GM21515 (cell line): ENCODE data around the gene ATCAY.

Experiments
- ATAC-seq: cut with Tn5 transposase; IDR thresholded peaks from one replicate; pipeline ENCODE4 v1.9.1; 2021; ENCODE audit not compliant: unreplicated experiment

The ATCAY gene

DNA sequence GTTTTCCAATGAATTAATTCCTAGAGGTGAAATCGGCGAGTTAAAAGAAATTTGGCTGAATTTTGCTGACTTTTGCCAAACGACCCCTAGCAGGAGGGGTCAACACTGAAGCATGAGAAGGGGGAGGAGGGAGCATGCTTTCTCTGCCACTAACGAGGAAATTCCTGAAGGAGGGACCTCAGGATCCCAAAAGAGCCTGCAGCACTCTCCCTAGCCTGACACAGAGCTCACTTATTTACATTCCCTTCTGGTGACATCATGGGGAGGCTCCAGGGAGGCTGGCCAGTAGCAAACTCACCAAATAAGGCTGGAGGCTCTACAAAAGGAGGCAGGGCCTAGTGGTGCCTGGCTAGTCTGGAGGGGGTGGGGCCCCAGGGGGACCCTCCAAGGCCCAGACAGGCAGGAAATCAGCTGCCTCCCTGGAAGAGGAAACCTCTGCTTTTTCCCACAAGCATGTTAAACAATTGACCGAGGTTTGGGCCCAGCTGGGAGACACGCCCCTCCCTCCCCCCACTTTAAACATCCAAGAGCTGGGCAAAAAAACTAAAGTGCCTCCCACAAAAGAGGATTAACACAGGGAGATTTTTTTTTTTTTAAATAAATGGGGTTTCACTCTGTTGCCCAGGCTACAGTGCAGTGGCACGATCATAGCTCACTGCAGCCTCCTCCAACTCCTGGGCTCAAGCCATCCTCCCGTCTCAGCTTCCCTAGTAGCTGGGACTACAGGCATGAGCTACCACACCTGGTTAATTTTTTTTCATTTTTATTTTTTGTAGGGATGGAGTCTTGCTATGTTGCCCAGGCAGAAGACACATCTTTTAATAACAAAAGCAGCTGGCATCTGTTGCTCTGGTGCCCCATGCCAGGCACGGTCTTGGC lies 88.3 kb downstream of the ATCAY start:
- ATAC-seq, result no peak

DNA sequence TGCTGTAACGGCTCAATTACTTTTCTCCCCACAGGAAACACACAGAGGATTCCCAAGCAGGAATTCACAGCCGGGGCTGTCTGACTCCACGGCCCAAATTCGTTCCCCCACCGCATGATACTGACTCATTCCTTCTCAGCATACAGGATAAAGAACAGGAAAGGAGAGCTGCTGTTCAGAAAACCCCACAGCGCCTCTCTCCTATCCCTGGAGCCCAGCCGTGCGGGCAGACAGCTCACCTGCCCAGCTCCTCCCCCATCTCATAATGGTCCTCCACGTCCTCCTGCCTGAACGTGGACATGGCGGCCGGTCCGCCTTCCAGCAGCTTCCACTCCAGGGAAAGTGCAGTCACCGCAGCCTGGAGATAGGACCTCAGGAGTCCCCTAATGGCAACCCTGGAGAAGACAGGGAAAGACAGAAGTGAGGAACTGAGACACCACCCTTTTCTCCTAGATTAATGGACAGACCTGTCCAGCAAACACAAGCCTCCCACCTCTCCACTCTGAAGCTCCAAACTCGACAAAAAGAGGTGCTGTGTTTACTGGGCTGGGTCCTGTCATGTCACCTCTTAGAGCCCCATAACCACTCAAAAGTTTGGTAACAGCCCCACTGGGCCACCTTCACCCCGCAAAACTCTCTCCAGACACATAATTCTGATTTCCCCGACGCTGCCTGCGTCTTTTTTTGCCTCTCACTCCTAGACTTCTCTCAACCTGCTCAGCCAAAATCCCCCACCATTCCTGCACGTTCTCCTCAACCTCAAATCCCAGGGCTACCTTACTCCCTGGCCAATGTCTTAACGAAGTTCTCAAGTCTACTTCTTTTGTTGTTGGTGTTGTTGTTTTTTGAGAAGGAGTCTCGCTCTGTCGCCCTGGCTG lies 89.2 kb downstream of the ATCAY start:
- no peak for ATAC-seq

DNA sequence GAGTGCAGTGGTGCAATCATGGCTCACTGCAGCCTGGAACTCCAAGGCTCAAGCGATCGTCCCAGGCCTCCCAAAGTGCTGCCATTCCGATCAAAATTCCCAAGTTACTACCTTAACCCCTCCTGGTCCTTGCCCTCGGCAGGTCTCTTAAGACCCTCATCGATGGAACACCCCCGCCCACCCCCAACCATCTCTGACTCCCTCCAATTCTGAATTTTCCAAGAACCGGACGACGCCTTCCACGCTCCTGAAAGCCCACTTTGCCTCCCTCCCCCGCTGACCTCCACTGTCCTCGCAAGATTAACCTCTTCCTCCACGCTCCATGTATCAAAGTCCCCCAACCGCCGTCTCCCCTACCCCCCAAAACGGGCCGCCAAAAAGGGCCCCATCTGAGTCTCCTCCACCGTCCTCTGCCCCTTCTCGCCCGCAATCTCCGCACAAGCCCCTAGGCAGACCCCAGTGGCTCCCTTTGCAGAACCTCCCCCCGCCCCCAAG lies 89.9 kb downstream of the ATCAY start:
- ATAC-seq, result no peak

DNA sequence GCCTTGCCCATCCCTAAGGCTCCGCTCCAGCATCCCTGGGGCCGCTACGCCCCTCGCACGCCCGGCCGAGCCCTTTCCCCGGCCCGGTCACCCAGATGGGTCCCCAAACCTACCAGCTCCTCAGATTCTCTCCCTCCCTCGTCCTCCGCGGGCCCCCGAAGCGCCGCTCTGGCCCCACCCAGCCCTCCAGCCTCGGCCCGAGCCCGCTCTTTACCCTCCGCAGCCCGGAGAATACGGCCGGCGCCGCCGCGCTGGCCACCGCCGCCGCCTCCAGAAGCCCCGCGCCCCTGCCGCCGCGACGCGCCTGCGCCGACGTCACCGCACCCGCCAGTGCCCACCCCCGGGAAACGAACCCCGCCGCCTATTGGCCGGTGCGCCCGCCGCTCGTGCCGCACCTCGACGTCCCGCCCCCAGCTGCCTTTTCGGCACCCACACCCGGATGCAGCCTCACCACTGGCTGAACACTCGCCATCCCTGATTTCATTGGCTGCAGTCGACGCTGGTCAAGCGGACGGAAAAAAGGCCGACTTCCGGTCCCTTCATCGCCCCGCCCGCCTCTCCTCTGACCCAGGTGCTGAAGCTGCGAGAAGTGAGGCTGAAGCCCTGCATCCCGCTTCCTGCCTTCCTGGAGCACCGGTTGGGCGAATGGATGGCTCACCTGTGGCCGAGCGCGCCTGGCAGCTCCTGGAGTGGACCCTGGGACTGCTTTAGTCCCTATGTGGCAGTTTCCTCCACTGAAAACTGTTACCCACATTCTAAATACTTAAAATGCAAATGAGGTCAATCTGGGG lies 90.5 kb downstream of the ATCAY start, which contains the start of gene DAPK3:
Gene DAPK3 (minus strand): TSS at position 292 of the 791 bp plus-strand sequence. CDS start 1,364 bp downstream, outside the sequence.
- ATAC-seq, result peak; percentile 85

DNA sequence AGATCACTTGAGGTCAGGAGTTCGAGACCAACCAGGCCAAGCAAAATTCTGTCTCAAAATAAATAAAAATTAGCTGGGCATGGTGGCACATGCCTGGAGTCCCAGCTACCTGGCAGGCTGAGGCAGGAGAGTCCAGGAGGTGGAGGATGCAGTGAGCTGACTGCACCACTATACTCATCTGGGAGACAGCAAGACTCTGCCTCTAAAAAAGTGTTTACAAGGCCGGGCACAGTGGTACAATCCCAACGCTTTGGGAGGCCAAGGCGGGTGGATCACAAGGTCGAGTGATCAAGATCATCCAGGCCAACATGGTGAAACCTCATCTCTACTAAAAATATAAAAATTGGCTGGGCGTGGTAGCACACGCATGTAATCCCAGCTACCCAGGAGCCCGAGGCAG lies 94.7 kb downstream of the ATCAY start:
- no peak for ATAC-seq

DNA sequence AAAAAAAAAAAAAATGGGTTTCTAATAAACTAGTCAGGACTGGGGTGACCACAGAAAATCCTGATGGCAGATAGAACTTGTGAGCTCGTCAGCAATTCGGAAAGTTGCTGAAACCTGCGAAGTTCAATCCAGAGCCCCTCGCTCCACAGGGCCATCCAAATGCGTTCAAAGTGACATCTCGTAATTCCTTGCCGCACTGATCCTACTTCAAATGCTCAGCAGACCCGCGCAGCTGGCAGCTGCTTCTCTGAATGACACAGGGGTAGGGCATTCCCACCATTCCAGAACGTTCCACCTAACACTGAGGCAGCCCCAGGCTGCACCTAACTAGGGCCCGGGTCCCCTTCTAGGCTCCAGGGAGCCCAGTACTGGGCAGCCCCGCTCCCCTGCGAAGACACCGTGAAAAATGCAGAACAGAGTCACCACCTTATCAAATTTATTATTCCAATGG lies 95.2 kb downstream of the ATCAY start:
- no peak for ATAC-seq

DNA sequence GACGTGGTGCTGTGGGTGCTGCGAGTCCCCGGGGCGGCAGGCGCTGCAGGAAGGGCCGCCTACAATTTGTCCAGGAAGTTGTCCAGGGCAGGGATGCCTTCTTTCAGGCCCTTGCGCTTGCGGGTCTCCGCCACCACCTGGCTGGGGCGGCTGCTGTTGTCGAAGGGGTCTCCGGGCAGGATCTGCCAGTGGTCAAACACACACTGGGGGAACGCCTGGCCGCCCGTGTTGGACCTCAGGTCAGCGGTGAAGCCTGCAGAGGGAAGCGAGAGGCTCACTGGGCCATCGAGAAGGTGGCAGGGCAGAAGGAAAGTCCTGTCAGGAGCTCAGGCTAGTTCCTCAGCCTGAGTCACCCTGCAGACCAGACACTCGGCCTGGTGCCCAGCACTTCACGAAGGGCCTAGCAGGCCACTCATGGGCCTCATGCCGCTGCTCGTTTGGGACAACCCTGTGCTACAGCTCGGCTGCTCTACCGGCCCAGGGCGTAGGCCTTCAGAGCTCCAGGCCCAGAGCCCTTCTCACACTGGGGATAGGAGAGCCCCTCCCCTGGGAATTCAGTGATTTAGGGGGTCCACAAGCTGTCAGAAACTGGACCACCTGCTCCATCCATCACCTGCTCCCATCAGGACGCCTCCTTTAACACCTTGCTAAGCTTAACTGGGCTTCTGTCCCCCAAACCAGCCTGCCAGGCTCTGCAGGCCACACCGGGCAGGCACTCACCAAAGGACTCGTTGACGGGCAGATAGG lies 96.2 kb downstream of the ATCAY start:
- no peak for ATAC-seq
